ENCODE measurements around the gene GREM2.

- TF ChIP-seq RFX5 (IDR thresholded peaks at IDR 0.05; ENCODE audit: low read depth, low read length) = no peak
- no peak for TF ChIP-seq CTCF (conservative IDR thresholded peaks at IDR 0.05; ENCODE audit: low read depth, low read length)
- TF ChIP-seq POLR2A (IDR thresholded peaks at IDR 0.05; ENCODE audit: low read depth, low read length) = no peak
- TF ChIP-seq CEBPB (IDR thresholded peaks at IDR 0.05; ENCODE audit: low read depth, low read length) = no peak
- TF ChIP-seq RAD21 (IDR thresholded peaks at IDR 0.05; ENCODE audit: low read length) = no peak
- TF ChIP-seq FOS (IDR thresholded peaks at IDR 0.05; ENCODE audit: low read depth, low read length) = no peak
- no peak for TF ChIP-seq RCOR1 (IDR thresholded peaks at IDR 0.05; ENCODE audit: insufficient replicate concordance, low read length)
- no peak for TF ChIP-seq MXI1 (IDR thresholded peaks at IDR 0.05; ENCODE audit: borderline replicate concordance, low read depth, low read length)
- TF ChIP-seq BHLHE40 (IDR thresholded peaks at IDR 0.05; ENCODE audit: low read depth, low read length) = no peak
- no peak for TF ChIP-seq ELK1 (IDR thresholded peaks at IDR 0.05; ENCODE audit: borderline replicate concordance, low read depth, low read length)
- TF ChIP-seq CHD1 (IDR thresholded peaks at IDR 0.05; ENCODE audit: low read depth, low read length) = no peak
Observed at GRCh38 chr1:240607006-240607405, 4.9 kb downstream of the GREM2 start.

Measured in IMR-90 (cell line).